ENCODE data around the gene NEO1.
"Not testable (repeated sequence)": the region's sequence is repeated elsewhere in the genome, so short reads cannot be mapped to it uniquely, and the experiment has no call there.

NEO1 gene

GRCh38 chr15:73141216-73141900, 89.1 kb downstream of the NEO1 start:
- no peak for DNase-seq (ENCODE audit: low spot score)

GRCh38 chr15:73142802-73143762, 90.8 kb downstream of the NEO1 start:
- DNase-seq (ENCODE audit: low spot score): no peak

GRCh38 chr15:73143763-73144155, 91.5 kb downstream of the NEO1 start:
- DNase-seq (ENCODE audit: low spot score): no peak

- no peak for DNase-seq (ENCODE audit: low spot score)
These were observed 94.2 kb downstream of the NEO1 start for GRCh38 chr15:73146419-73146818.

DNA sequence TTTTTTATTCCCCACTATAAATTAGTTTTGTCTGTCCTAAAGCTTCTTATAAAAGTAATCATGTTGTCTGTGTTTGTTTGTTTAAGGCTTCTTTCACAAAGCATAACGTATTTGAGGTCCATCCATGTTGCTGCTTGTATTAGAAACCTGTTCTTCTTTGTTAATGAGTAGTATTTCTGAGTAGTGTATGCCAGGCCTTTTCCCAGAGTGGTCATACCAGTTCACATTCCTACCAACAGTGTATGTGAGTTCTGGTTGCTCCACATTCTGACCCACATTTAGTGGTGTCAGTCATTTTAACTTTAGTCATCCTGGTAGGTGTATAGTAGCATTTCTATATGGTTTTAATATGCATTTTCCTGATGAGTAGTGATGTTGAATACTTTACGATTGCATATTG, 98.6 kb downstream of the NEO1 start:
- DNase-seq (ENCODE audit: low spot score): no peak

GRCh38 chr15:73153024-73153423, 100.8 kb downstream of the NEO1 start:
- DNase-seq (ENCODE audit: low spot score): no peak

GRCh38 chr15:73153447-73153846, 101.2 kb downstream of the NEO1 start:
- DNase-seq (ENCODE audit: low spot score): no peak

GRCh38 chr15:73156431-73157191, 104.3 kb downstream of the NEO1 start:
- no peak for DNase-seq (ENCODE audit: low spot score)

- no peak for DNase-seq (ENCODE audit: low spot score)
These were observed 109.3 kb downstream of the NEO1 start for GRCh38 chr15:73161546-73161945.

DNA sequence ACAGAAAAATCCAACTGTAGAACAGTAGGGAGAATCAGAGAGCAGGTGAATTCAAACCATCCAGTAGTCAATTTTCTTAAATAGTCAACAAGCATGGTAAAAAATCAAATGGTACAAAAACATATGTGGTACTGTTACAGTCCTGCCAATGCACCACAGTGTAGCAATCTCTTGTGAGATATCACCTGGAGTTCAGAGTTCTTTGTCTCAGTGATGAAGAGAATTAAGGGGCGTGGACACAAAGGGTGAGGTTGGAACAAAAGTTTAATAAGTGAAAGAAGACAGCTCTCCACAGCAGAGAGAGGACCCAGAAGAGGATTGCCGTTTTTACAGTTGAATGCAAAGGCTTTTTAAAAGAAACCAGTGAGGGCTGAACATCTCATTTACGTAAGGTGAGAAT, 113.2 kb downstream of the NEO1 start:
- no peak for DNase-seq (ENCODE audit: low spot score)

DNA sequence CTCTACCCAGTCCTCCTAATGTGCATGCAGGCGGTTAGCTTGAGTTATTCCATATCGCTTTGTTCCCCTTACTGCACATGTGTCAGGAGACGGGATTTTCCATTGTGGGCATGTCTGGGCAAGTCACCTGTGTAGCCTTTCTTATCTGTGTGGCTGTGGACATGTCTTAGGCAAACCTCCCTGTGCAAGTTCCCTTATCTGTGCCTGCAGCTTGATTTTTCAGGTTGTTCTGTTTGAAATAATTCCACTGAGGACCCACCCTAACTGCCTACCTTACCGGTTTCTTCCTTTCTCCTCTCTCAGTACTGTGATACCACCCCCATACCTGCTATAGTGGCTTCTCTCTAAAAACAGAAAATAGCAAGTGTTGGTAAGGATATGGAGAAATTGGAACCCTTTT, 113.6 kb downstream of the NEO1 start:
- DNase-seq (ENCODE audit: low spot score): no peak

- not testable (repeated sequence) for DNase-seq (ENCODE audit: low spot score)
These were observed 114.4 kb downstream of the NEO1 start for GRCh38 chr15:73166711-73167110.

GRCh38 chr15:73168487-73168886, 116.2 kb downstream of the NEO1 start:
- DNase-seq (ENCODE audit: low spot score): no peak

DNA sequence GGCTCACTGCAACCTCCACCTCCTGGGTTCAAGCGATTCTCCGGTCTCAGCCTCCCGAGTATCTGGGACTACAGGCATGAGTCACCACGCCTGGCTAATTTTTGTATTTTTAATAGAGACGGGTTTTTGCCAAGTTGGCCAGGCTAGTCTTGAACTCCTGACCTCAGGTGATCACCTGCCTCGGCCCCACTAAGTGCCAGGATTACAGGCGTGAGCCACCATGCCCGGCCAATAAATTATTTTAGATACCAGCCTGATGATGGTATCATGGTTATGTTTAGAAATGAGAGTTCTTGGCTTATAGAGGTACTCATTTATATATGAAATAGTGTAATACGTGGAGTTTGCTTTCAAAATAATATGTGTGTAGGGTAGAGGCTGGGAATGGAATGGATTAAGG, 119.4 kb downstream of the NEO1 start:
- DNase-seq (ENCODE audit: low spot score): no peak

GRCh38 chr15:73172508-73172907, 120.2 kb downstream of the NEO1 start:
- no peak for DNase-seq (ENCODE audit: low spot score)

- DNase-seq (ENCODE audit: low spot score): no peak
These were observed 121.9 kb downstream of the NEO1 start for GRCh38 chr15:73174171-73174570.

GRCh38 chr15:73175382-73175781, 123.1 kb downstream of the NEO1 start:
- DNase-seq (ENCODE audit: low spot score): no peak

GRCh38 chr15:73176598-73176997, 124.3 kb downstream of the NEO1 start:
- no peak for DNase-seq (ENCODE audit: low spot score)

GRCh38 chr15:73183071-73183470, 130.8 kb downstream of the NEO1 start:
- no peak for DNase-seq (ENCODE audit: low spot score)

DNA sequence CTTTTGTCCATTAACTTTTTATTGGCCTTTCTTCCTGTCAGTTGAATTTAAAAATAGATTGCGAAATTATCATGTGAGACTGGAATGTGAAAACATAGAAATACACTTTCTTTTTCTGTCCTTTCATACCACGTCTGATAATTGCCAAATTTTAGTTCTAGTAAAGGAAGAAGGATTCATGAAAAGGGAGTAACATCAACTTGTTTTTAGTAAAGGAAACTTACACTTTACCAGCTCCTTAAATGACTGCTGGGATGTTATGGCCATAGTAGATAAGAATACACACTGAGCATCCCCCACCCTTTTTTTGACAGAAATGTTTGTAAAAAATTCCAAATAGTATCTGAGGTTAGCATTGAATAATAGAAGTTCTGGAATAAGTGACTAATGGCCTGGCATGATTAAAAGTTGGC, 137.9 kb downstream of the NEO1 start:
- DNase-seq (ENCODE audit: low spot score): peak; percentile 21

DNA sequence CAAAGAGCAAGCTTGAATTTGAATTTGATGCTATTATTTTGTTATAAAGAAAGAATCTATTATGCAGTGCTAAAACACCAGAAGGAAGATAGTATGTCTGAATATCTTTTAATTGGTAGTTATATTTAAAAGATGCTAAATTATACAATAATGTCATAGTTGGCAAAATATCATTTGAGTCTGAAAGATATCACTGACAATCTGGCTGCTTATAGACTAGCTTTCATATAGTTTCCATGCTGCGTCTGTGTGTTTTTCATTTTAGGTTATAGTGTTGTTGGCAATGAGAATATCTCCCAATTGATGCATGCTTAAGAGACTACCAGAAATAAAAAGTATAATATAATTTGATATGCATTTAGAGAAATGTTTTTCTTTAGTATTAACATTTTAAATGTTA, 142.9 kb downstream of the NEO1 start:
- no peak for DNase-seq (ENCODE audit: low spot score)

- no peak for DNase-seq (ENCODE audit: low spot score)
These were observed 143.8 kb downstream of the NEO1 start for GRCh38 chr15:73196113-73196512.

GRCh38 chr15:73200339-73200738, 148.1 kb downstream of the NEO1 start:
- DNase-seq (ENCODE audit: low spot score): no peak
